Bronchial epithelial cell (primary cell): Measurements from ENCODE around the gene COQ8A. TPM values are rescaled to one million over a fixed set of nuclear protein-coding genes. Genes with fewer than 3 reads are reported as not detected.
A peak's percentile ranks its signal among the peaks of the same experiment; 100 is the strongest.

ENCODE experiments used
- DNase-seq: peaks from one replicate; pipeline ENCODE4 v3.0.0-alpha.2; 2010; ENCODE audit warnings: low read depth
- FAIRE-seq: peaks from 2 replicates; lab custom pipeline; 2011; peaks lifted over from hg19 to GRCh38; lab: Jason Lieb, UNC
- H3K27me3 ChIP-seq: 2 replicates; pipeline ENCODE4 v1.5.1; 2011; ENCODE audit warnings: low read length; ENCODE audit not compliant: control insufficient read depth, insufficient read depth
- H3K36me3 ChIP-seq: 2 replicates; pipeline ENCODE4 v1.5.1; 2011; ENCODE audit warnings: low read length; ENCODE audit not compliant: control insufficient read depth, insufficient read depth
- H3K4me3 ChIP-seq: 2 replicates; pipeline ENCODE4 v1.5.1; 2011; ENCODE audit warnings: mild to moderate bottlenecking, low read depth, low read length, control low read depth
- CTCF ChIP-seq: IDR thresholded peaks from 2 replicates; pipeline ENCODE4 v1.5.1; 2011; ENCODE audit warnings: mild to moderate bottlenecking, moderate library complexity, low read length, control low read depth, inconsistent platforms; ENCODE audit not compliant: insufficient read depth, severe bottlenecking
- total RNA-seq: library from RNA; depleted of rRNA; stranded (reverse); fragments of >200 nt; gene quantifications from 2 replicates; pipeline ENCODE4 v1.2.1, GENCODE V29; 2014

The COQ8A gene
- total RNA-seq, 1 donor from 2014 or later = 6.1 TPM

- no peak for FAIRE-seq
- DNase-seq = no peak
- H3K4me3 ChIP-seq = no peak overlapping the region
- no peak for TF ChIP-seq CTCF
- peaks cover 2% of the 10 kb centered on the region for H3K36me3 ChIP-seq
- H3K27me3 ChIP-seq = no peaks in the 10 kb centered on the region
Observed at GRCh38 chr1:226987179-226987536, 47.1 kb downstream of the COQ8A start.

DNA sequence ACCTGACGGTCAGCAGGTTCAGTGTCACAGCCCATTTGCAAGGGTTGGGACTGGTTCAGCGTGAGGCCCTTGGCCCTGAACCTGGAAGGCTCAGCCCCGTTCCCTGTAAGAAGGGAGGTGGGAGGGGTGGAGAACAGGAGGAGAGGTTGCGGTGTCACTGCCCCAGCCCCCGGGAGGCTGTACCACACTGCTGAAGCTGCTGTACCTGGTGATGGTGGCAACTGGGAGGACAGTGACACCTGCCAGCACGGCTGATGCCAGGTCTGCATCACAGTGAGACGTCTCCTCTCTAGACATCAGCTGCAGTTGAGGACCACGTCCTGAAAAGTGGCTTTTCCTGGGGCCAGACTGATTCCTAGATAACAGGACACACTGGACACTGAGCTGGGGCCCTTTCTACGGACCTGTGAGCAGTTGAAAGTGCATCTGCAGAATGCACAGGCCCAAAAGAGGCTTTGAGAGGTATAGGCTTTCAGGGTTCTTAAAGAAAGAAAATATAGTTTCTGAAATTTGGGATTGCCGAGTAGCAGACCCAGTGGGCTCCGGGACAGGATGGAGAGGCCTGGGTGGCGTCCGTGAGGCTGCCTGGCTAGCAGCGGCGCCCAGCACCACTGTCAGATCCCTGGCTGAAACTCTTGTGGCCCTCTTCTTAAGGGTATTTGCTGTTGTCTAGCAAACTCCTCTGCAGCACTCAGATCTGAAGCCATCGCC is 47.7 kb downstream of the COQ8A start:
- FAIRE-seq (peak; percentile 77), DNase-seq (no peak)
- H3K36me3 ChIP-seq = peaks cover 2% of the 10 kb centered on the region
- no peaks in the 10 kb centered on the region for H3K27me3 ChIP-seq
- no peak overlapping the region for H3K4me3 ChIP-seq
- TF ChIP-seq CTCF = no peak

GRCh38 chr1:226988334-226988666 is 48.2 kb downstream of the COQ8A start:
- Histone ChIP-seq H3K27me3 (no peaks in the 10 kb centered on the region), H3K36me3 (peaks cover 2% of the 10 kb centered on the region), H3K4me3 (no peak overlapping the region)
- DNase-seq = peak; percentile 20
- no peak for TF ChIP-seq CTCF
- no peak for FAIRE-seq

GRCh38 chr1:226989085-226989920 is 49.2 kb downstream of the COQ8A start:
- Histone ChIP-seq H3K27me3 (no peaks in the 10 kb centered on the region), H3K36me3 (peaks cover 2% of the 10 kb centered on the region), H3K4me3 (no peak overlapping the region)
- no peak for TF ChIP-seq CTCF
- DNase-seq (no peak), FAIRE-seq (no peak)

DNA sequence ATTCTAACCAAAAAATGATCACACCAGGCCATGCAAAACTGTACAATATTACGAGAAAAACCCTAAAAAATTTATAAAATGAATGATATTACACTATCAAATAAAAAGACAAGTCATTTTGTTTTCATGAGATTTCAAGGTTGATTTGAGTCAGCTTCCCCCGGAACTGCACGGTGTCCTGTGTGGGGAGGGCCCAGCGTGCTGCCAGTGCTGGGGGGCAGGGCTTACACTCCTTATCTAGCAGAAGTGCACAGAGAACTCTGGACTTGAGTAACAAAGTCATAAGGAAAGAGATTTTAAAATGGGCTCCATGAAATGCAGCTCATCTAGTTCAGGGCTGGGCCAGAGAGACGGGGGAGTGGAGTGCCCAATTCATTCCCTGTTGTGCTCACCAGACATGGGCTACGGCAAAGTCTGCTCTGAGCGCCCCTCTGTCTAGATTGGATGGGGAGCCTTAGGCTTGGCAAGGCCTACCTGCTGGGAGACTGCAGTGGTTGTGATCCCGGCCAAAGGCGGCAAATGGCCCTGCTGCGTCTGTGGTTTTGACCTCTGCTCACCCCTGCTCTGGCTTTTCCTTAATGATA is 50.1 kb downstream of the COQ8A start:
- TF ChIP-seq CTCF = no peak
- peaks cover 4% of the 10 kb centered on the region for H3K36me3 ChIP-seq
- no peak overlapping the region for H3K4me3 ChIP-seq
- no peak for DNase-seq
- H3K27me3 ChIP-seq = no peaks in the 10 kb centered on the region
- FAIRE-seq = no peak
